HepG2 (cell line): ENCODE measurements around the gene OR4M1.
"Not testable (repeated sequence)": the region's sequence is repeated elsewhere in the genome, so short reads cannot be mapped to it uniquely, and the experiment has no call there.

Source experiments
- BHLHE40 ChIP-seq: IDR thresholded peaks from 2 replicates; pipeline ENCODE4 v1.6.1; 2011; ENCODE audit warnings: low read length, improper control_type of control experiment
- HOXD1 ChIP-seq: sonication (generic); formaldehyde crosslinking; IDR thresholded peaks from 2 replicates; pipeline ENCODE4 v1.5.0; 2020; ENCODE audit warnings: missing genetic modification reagents
- TGIF2 ChIP-seq: IDR thresholded peaks from 2 replicates; pipeline ENCODE4 v1.6.1; 2016; ENCODE audit warnings: control low read depth, missing compliant biosample characterization
- TRIM24 ChIP-seq: sonication (generic); formaldehyde crosslinking; IDR thresholded peaks from 2 replicates; pipeline ENCODE4 v1.8.0; 2022; ENCODE audit warnings: mild to moderate bottlenecking, missing genetic modification reagents
- ZNF292 ChIP-seq: sonication (generic); formaldehyde crosslinking; IDR thresholded peaks from 2 replicates; pipeline ENCODE4 v1.8.1; 2022; ENCODE audit warnings: mild to moderate bottlenecking, low read depth, missing genetic modification reagents, borderline replicate concordance
- TF ChIP-seq, protein P1 (sequence below): sonication (generic); formaldehyde crosslinking; IDR thresholded peaks from 2 replicates; pipeline ENCODE4 v1.4.0; 2020; ENCODE audit warnings: missing genetic modification reagents

DNA sequence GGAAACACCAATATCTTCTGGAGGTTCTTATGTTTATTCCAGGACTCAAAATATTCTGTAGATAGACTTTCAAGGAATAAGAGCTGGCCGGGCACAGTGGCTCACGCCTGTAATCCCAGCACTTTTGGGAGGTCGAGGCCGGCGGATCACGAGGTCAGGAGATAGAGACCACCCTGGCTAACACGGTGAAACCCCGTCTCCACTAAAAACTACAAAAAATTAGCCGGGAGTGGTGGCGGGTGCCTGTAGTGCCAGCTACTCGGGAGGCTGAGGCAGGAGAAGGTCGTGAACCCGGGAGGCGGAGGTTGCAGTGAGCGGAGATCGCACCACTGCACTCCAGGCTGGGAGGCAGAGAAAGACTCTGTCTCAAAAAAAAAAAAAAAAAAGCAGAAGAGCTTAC, 12.5 kb downstream of the OR4M1 start:
- TF ChIP-seq, protein P1, sequence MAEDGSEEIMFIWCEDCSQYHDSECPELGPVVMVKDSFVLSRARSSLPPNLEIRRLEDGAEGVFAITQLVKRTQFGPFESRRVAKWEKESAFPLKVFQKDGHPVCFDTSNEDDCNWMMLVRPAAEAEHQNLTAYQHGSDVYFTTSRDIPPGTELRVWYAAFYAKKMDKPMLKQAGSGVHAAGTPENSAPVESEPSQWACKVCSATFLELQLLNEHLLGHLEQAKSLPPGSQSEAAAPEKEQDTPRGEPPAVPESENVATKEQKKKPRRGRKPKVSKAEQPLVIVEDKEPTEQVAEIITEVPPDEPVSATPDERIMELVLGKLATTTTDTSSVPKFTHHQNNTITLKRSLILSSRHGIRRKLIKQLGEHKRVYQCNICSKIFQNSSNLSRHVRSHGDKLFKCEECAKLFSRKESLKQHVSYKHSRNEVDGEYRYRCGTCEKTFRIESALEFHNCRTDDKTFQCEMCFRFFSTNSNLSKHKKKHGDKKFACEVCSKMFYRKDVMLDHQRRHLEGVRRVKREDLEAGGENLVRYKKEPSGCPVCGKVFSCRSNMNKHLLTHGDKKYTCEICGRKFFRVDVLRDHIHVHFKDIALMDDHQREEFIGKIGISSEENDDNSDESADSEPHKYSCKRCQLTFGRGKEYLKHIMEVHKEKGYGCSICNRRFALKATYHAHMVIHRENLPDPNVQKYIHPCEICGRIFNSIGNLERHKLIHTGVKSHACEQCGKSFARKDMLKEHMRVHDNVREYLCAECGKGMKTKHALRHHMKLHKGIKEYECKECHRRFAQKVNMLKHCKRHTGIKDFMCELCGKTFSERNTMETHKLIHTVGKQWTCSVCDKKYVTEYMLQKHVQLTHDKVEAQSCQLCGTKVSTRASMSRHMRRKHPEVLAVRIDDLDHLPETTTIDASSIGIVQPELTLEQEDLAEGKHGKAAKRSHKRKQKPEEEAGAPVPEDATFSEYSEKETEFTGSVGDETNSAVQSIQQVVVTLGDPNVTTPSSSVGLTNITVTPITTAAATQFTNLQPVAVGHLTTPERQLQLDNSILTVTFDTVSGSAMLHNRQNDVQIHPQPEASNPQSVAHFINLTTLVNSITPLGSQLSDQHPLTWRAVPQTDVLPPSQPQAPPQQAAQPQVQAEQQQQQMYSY (CRISPR knock-in tag), result not testable (repeated sequence)
- TF ChIP-seq BHLHE40; TGIF2 (CRISPR knock-in tag); HOXD1 (CRISPR knock-in tag); TRIM24; ZNF292 (CRISPR knock-in tag): not testable (repeated sequence)
